Stimulated activated CD8-positive, alpha-beta memory T cell treated with anti-CD3 and anti-CD28 coated beads, Interleukin-2, amount 100 ng/mL, for 1 hour (primary cell): Measurements from ENCODE around the gene KEAP1.

Experiments used
- DNase-seq, 2 donors: peaks; one replicate each; pipeline ENCODE4 v3.0.0-alpha.2; 2020; ENCODE audit warnings: low read depth in 2 of 2

The KEAP1 gene

GRCh38 chr19:10450853-10451609 is 52.1 kb downstream of the KEAP1 start:
- no peak for DNase-seq

GRCh38 chr19:10450191-10450852 is 52.8 kb downstream of the KEAP1 start:
- DNase-seq: no peak

- no peak for DNase-seq
Measured at GRCh38 chr19:10449037-10449436, 54.1 kb downstream of the KEAP1 start.

GRCh38 chr19:10442698-10443097 is 60.5 kb downstream of the KEAP1 start:
- DNase-seq: no peak

- no peak for DNase-seq
Measured at GRCh38 chr19:10439588-10439987, 63.6 kb downstream of the KEAP1 start.
